GM12891 (cell line): Measurements from ENCODE around the gene PXDC1.

Experiments
- POLR2A ChIP-seq: IDR thresholded peaks from 2 replicates; pipeline ENCODE4 v1.6.1; 2011; ENCODE audit warnings: low read depth, low read length, control low read depth
- POLR2AphosphoS5 ChIP-seq: IDR thresholded peaks from 2 replicates; pipeline ENCODE4 v1.6.1; 2011; ENCODE audit warnings: low read depth, low read length, control low read depth

DNA sequence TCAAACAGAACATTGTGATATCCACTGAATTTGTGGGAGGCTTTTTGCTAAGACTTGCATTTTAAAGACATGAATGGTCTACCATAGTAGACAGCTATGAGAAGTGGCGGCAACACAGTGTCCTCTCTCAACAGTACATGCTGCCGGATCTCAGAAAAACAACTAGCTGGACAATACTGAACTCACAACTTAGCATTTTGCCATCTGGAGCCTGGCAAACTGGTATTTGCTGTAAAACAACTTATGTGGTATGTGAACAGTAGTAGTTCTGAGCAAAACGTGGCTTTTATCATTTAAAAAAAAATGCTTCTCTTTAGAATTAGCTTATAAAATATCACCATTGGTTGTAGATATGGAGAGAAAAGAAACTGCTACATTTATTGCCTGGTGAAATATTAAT lies 3.3 kb upstream of the PXDC1 start:
- TF ChIP-seq POLR2A (no peak), POLR2AphosphoS5 (no peak)
